Activated CD4-positive, alpha-beta T cell treated with anti-CD3 and anti-CD28 coated beads for 24 hours (primary cell): ENCODE data around the gene LUC7L.
"Not testable (repeated sequence)": the region's sequence is repeated elsewhere in the genome, so short reads cannot be mapped to it uniquely, and the experiment has no call there.

Experiments used
- DNase-seq, 2 donors: peaks; one replicate each; pipeline ENCODE4 v3.0.0-alpha.2; 2020; ENCODE audit warnings: low read depth in 2 of 2

The LUC7L gene, protein sequence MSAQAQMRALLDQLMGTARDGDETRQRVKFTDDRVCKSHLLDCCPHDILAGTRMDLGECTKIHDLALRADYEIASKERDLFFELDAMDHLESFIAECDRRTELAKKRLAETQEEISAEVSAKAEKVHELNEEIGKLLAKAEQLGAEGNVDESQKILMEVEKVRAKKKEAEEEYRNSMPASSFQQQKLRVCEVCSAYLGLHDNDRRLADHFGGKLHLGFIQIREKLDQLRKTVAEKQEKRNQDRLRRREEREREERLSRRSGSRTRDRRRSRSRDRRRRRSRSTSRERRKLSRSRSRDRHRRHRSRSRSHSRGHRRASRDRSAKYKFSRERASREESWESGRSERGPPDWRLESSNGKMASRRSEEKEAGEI

DNA sequence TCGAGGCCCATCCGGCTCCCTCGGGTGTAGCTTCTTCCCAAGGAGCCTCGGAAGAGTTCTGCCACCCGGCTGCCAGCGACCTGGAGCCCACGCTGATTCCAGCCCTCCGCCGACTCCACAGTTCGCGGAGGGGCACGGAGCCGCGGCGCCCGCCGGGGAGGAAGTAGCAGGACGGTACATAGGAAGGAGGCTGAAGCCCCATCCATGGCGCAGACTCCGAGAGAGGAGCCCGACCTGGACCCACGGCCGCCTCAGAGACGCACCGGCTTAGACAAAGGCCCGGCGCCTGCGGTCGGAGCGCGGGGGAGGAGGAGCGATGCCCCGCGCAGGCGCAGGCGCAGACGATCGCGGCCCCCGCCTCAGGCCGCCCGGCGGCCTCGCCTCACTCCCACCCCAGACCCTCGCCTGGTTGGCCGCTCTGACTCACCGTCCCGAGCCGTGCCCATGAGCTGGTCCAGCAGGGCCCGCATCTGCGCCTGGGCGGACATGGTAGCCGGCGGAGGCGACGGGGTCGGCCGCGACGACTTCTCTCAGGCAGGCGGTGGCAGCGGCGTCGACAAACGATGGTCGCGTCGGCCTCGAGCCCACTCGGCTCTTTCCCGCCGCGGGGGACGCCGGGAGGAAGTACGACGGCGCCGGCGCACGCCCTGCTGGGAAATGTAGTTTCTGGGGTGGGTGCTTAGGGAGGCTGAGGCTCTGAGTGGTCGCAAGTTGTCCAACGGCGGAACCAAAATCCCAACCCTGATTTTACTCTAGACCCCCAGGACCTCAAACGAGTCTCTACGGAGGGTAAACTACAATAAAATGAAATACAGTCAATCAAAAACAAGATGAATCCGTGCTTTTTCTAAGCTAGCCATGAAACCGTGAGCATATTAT, at the start of gene LUC7L:
LUC7L (minus strand) TSS at position 598 of the 879 bp plus-strand sequence; CDS start at position 488, 110 bp downstream.
- DNase-seq = peak; percentile 79 to 80

DNA sequence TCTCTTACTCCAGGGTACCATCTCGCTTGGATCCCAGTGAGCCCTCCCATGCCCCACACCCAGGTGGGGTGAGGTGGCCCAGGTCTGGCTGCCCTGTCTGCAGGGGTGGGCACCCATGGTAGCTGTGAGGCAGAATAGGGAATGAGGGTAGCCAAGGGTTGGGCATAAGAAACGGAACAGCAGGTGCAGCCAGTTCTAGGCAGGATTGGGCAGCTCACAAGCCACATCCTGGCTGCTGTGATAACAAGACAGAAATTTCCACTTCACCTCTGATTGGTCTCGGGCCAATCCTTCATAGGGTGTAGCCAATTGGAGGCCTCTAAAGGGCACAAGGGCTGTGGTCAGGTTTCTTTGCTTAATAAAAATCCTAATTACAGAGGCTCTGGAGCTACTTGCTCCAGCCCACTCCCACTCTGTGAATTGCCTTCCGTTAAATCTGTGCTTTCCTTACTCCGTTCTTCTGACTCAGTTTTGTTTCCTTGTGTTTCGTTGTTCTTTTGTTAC, 49.7 kb upstream of the LUC7L start:
- DNase-seq = no peak

DNA sequence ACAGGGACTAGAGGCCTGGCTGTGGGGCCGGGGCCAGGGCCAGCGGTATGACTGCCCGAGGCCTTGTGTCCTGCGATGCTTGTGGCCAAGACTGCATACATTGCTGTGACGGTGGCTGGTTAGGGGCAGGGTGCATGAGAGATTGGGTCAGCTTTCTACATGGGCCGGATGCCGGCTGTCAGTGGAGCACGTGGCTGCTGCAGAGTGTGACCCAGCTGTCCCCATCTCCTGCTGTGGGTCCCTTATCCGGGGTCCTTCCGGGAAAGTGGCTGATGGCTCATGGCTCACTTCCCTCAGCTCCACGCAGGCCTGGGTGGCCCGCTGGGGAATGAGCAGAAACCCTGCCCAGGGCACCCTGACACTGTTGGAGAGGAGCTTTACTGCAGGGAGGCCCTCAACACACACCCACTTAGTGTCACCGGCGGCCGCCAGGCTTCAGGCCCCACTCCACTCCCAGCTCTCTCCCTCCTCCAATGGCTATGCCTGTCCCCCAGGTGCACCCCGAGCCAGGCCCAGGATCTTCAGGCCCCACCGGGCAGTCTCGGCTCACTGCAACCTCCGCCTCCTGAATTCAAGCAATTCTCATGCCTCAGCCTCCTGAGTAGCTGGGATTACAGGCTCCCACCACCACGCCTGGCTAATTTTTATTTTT, 47.3 kb upstream of the LUC7L start:
- no peak for DNase-seq

DNA sequence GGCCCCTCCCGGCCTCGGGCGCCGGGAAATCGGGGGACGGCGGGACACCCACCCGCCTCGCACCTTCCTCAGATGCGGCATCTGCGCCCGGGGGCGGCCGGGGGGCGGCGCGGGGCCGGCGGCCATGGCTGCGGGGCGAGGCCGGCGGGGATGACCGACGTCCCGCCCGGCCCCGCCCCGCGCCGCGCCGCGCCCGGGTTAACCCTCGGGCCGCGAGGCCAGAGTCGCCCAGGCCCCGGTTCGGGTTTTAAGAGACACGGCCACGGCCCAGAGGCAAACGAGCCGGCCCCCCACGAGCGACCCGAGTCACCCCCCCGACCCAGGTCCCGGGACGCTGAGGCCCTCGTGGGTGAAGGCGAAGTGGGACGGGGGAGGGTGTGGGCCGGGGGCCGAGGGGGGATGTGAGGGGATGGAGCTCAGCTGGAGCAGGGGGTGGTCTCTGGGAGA, 46.6 kb upstream of the LUC7L start, which contains the start of gene RGS11:
RGS11 (minus strand) TSS at position 159 of the 447 bp plus-strand sequence; CDS start at position 126, 33 bp downstream.
- no peak for DNase-seq

DNA sequence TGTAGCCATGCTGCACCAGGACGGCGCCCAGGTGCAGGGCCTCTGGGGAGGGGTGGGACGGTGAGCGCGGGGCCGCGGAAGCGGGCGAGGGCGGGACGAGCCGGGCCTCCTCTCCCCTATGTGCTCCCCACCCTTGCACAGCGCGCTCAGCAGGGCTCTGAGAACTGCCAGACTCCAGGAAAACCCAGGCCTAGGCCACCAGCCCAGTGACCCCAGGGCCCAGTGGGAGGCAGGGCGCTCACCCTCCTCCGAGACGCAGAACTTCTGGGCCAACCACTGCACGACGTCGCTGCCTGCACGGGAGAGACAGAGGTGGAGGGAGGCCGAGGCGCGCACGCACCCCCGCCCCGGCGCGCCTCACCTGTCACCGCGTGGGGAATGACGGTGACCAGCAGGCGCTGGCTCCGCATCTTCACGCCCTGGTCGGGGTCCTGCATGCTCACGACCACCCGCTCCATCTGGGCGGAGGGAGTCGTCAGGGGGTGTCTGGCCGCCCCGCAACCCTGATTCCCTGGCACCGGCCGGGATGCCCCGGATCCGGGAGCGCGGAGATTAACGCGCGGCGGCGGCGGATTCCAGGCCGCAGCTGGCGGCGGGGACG, 45.9 kb upstream of the LUC7L start:
- DNase-seq = peak in 1 of 2 donors; percentile 14

DNA sequence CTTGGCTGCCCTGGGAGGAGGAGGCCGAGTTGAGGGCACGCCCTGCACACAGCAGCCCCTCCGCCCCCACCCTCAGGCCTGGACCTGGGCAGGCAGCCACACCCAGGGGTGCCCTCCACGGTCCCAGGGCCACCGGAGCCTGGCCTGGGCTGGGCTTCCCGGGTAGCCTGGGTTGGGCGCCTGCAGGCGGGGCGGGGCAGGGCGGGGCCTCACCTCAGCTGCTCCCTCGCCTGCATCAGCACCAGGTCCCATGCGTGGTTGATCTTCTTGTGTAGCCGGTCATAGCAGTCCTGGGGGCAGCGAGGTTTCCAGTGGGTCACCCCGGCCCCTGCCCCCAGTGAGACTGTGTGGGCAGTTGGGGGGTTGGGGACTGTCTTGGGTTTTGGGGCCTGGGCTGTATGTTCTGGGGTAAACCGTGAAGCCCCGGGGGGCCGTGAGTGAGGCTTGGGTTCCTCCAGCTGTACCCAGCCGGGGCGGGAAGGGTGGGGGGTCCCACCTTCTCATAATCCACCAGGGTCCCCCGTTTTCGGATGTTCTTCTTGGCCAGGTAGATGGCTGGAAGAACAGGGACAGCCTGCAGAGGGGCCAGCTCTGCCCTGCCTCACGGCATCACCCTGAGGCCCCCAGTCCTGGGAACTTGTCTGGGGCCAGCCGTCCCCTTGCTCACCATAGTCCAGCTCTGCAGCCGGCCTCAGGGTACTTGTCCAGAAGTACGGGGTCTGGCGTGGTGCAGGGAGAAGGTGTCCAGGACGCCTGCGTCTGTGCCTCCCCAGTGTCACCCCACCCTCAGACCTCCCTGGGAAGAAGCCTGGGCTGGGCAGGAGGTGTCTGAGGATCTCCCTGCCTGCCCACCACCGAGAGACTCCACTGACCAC, 44.5 kb upstream of the LUC7L start:
- DNase-seq = no peak

DNA sequence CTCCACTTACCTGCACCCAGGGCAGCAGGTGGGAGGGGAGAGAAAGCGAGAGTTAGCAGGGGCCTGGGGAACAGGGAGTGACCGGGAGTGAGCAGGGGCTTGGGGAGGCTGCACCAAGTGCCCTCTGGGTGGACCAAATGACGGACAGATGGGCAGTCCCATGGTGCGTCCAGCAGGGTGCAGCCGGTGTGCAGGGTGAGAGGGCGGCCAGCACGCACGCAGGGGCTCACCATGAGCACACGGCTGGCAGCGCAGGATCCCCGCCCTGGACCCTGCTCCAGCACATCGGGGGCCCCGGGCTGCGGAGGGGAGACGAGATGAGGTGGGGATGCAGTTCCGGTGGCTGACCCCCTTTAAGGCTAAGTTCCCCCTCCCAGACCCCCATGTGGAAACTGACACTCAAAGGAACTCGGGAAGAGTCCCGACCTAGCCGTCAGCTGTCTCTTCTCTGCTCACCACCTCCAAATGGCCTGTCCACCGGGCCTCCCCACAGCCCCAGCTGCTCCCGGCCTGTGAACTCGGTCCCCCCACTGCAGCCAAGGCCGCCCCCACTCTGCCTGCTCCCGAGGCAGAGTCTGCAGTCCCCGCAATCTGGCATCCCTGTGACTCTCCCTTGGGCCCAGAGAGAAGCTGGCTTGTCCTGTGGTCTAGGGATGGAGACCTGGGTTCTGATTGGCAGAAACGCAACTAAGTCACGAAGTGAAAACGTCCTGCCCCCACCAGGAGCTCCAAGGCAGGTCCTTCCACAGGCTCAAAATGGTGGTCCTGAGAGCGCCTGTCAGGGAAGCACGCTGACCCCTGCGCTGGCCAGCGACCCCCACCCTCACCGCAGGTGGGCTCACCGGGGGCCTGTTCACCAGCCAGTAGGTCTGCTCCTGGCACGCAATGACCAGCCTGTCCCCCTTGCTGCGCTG, 43.6 kb upstream of the LUC7L start:
- no peak for DNase-seq

DNA sequence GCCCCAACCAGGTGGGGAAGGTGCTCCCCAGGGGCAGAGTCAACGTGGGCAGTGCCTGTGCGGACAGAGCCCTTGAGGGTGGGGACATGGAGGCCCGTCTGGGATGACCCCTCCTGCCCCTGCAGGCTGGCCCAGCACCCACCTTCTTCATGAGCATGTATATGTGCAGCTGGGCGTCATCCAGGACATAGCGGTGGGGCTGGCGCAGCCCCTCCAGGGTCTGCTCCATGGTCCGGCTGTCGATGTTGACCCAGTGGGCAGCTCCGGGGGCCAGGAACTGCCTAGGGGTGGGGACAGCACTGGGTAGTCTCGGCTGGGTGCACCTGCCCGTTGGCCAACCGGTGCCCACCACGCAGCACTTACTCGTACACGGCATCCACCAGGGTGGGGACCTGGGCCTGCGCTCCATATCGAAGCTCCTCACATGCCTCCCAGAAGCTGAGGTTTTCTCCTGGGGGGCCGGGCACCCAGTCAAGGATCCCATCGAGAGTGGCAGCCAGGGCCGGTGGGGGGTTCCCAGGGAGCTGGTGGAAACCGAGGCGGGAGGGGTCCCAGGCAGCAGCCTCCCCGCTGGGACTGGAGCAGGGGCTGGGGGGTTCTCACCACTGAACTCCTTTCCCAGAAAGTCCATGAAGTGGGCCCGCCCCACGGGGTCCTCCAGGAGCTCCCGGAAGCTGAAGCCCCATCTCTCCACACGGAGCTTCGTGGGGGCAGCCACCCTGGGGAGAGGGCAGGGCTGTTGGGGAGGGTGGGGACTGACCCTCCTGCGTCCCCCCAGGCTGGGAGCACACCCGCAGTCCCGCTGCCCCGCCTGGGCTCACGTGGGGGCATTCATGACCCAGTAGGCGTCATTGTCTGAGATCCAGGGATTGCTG, 41.4 kb upstream of the LUC7L start:
- no peak for DNase-seq

DNA sequence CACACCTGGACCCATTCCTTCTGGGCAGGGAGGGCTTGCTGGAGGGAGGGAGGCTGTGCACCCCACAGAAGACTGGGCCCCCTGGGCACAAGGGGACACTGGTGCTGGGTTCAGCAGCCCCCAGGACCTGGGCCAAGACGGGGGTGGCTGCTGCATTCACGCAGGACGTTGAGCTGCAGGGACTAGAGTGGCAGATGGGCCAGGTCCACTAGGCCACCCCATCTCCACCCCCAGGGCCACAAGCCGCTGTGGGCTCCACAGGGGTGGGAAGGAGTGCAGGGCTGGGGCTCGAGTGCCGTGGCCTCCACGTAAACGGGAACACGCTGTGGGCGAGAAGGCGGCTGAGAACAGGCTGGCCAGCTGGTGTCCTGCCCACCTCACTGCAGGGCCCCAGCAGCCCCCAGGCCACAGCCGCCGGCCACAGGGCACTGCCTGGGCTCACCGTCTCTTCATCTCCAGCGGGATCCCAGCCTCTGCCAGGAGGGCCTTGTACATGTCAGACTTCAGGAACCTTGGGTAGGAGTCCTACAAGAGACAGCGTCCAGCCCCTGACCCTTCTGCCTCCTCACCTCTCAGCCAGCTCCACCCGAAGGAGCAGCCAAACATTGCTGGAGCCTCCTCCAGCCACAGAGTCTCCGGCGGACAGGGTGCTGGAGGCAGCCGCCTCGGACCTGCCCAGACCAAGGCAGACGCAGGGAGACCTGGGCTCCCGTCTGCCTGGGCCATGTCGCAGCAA, 40.0 kb upstream of the LUC7L start:
- DNase-seq = no peak

DNA sequence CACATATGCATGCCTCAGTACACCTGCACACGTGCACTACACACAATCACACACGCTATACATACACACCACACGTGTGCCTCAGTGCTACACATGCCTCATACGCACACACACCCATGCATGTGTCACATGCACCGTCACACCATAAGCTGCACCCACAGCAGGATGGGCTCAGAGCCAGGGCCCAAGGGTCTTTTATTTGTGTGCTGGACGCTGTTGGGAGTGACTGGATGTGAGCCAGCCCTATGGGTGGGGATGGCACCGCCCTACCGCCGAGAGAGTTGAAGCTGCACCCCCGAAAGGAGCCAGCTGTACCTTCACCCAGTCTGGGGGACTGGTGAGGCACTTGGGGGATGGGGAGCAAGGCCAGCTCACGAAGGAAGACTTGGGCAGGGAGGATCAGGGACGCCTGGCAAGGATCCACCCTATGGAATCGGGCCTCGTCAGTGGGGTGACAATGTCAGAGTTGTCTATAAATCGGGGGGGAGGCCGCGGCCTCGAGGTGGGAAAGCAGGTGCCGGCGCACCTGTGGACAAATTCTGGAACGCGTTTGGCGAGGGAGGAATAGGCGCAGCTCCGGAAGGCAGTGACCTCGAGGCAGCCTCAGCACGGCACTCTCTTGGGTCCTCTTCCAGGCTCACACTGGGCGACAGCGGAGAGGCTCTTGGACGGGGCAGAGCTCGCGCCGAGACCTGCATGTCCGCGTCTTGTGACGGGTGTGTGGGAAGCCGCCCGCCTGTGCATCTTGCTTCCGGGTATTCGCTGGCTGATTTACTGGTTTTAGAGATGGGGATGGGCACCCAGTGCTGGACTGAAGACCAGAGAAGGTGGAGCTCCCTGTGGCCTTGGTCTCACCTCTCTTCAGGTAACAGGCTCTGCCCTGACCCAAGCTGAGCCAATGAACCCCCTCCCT, 39.1 kb upstream of the LUC7L start:
- no peak for DNase-seq

DNA sequence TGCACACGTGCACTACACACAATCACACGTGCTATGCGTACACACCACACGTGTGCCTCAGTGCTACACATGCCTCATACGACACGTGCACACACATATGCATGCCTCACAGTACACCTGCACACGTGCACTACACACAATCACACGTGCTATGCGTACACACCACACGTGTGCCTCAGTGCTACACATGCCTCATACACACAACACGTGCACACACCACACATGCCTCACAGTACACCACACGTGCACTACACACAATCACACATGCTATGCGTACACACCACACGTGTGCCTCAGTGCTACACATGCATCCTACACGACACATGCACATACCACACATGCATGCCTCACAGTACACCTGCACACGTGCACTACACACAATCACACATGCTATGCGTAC, 38.3 kb upstream of the LUC7L start:
- DNase-seq = not testable (repeated sequence)

DNA sequence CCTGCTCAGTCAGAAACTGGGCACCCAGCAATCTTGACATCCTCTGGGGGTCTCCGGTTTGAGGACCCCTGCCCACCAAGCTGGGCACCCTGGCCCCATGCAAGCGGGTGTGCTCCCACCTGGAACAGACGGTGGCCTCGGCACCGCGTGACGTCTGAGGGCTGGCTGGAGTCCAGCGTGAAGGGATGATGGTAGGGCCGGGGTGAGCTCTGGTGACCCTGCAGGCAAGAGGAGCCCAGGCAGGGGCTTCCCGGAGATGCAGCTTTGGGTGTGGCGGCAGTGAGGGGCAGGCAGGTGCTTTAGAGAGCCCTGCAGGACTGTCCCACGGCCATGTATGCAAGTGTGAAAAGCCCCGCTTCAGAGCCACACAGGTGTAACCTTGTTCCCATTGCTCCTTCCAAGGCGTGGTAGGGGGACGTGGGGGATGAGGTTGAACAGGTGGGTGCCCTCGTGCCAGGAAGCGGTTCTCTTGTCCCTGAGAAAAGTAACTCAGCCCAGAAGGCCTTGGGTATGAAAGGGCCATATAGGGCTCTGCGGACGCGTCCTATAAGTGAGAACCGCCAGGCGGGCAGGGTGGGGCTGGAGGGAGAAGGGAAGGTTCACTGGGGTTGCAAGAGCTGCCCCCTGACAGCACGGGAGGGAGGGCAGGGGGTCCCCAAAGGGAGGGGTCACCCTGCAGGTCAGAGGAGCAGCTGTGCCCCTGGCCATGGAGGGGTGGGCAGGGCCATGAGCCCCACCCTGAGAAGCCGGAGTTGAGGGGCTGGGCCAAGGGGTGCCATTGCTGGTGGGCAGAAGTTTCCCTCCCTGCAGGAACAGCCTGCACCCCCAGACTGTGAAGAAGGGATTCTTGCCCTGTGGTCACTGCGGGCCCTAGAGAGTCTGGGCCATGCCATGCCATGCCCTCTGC, 37.3 kb upstream of the LUC7L start:
- no peak for DNase-seq

DNA sequence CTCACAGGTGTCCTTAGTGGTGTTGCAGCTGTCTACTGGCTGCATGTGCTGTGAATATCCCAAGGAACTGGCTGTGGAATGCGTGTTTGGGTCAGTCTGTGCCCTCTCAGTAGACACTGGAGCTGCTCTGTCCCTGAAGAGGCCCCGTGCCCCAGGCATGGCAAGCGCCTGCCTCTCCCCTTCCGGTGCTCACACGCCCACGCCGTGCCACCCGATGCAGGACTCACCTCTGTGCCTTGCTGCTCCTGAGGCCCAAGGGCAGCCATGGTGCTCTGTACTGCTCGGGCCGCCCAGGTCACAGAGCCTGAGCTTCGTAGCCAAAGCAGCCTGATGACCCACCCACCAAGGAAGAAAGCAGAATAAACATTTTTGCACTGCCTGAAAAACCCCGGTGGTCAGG, 36.5 kb upstream of the LUC7L start:
- no peak for DNase-seq

DNA sequence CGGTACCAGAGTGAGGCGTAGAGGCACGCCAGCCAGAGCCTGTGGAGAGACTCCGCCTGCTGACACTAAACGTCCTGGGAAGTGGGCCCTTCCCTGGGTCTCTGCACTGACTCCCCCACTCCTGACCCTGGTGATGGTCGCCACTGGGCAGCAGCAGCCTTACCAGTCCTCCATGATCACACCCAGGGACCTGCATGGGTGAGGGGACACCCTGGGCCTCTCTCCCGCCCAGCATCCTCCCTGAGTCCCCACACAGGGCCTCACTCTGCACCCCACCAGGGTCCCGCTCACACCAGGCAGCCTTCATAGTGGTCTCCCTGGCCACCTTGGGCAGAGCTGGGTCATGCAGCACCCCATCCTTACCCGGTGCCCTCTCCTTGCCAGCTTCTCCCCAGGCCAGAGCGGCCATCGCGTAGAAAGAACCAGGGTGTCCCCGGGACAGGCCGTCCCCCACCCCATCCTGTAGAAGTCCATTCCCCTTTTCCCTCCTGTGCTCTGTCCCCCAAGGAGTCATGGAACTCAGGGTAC, 35.8 kb upstream of the LUC7L start:
- DNase-seq = no peak

DNA sequence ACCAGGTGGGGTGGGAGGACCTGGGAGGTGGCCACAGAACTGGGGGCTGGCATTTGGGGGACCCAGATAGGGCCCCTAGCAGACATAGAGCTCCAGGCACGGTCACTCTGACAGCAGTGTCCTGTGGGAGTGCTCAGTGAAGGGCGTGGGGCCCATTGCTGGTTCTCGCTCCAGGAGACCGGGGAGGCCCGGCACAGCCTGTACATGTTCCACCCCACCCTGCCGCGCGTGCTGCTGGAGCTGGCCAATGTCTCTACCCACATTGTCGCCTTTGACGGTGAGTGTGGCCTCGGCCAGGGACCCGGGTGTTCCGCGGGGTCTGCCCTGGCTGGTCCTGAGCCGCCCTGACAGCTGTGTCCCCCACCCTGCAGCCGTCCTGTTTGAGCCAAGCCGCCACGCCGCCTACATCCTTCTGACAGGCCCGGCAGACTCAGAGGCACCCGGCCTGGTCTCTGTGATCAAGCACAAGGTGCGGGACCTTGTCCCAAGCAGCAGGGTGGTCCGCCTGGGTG, 35.2 kb upstream of the LUC7L start:
- no peak for DNase-seq
